Posterior vena cava (tissue), 2 donors: ENCODE measurements around the gene MFSD2A. TPM values are rescaled to one million over a fixed set of nuclear protein-coding genes. Genes with fewer than 3 reads are reported as not detected.
"Not testable (repeated sequence)": the region's sequence is repeated elsewhere in the genome, so short reads cannot be mapped to it uniquely, and the experiment has no call there.

Experiments
- DNase-seq: peaks from one replicate; pipeline ENCODE4 v3.0.0-alpha.2; 2020; ENCODE audit warnings: low spot score
- intact Hi-C, 2 donors: fragments of 100-400 bp; cut with DNase I; formaldehyde crosslinking; loops; one replicate each; pipeline versions ENCODE4 v1.14.1 to v1.14.2; 2022 to 2023
- total RNA-seq, 2 donors: library from RNA; stranded (reverse); fragmentation: NEBNext Ultra II Directional; extraction: Animal tissue kit (Norgen Biotek cat#: 25700); gene quantifications; one replicate each; pipeline ENCODE4 v1.2.1, GENCODE V29; 2021
- donor health status: DM: yes; HTN: yes; CAD: no.
- donor health status: DM: yes; HTN: yes; CAD: no.

Gene MFSD2A
- total RNA-seq, 2 donors from 2014 or later, result 0.69 to 1.4 TPM

DNA sequence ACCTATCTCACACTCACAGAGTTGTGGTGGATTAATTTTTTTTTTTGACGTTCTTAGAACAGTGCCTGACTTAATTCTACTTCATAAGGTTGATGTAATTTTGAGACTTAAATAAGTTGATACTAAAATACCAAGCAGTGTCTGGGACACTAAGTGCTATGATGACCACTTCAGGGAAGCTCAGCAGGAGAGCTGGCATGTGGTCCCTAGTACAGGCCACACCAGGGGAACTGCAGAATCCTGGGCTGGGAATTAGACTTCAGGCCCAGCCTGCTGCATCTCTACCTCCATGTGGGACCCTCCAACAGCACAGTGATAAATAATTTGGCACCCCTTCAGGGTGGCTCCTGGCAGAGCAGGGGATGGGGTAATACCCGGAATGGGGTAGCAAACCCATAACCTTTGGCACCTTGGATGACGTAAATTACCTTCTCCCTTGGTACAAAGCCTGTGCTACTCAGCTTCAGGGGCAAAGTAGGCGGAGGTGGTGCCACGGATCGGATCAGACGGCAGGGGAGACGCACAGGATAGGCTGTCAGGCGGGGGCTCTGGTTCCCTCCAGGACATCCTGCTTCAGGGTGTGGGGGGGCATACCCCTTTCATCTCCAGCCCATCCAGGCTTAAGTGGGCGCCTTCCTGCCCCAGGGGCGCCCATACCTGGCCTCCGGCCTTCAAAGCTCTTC is 4.8 kb downstream of the MFSD2A start:
- intact Hi-C loops, result no loop called here
- DNase-seq, result no peak

GRCh38 chr1:39960431-39960958 is 5.5 kb downstream of the MFSD2A start:
- DNase-seq, result peak; percentile 83
- intact Hi-C loops, result no loop called here

DNA sequence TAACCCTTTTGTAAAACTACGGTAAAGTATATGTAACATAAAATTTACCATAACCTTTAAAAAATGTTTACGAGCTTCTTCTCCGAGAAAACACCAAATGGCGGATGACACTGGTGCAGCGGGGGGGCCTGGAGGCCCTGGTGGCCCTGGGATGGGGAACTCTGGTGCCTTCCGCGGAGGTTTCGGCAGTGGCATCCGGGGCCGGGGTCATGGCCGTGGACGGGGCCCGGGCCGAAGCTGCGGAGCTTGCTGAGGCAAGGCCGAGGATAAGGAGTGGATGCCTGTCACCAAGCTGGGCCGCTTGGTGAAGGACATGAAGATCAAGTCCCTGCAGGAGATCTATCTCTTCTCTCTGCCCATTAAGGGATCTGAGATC is 7.5 kb downstream of the MFSD2A start:
- no peak for DNase-seq
- intact Hi-C loops, result no loop called here

GRCh38 chr1:39962964-39963363 is 8.0 kb downstream of the MFSD2A start:
- DNase-seq, intact Hi-C loops: not testable (repeated sequence)

DNA sequence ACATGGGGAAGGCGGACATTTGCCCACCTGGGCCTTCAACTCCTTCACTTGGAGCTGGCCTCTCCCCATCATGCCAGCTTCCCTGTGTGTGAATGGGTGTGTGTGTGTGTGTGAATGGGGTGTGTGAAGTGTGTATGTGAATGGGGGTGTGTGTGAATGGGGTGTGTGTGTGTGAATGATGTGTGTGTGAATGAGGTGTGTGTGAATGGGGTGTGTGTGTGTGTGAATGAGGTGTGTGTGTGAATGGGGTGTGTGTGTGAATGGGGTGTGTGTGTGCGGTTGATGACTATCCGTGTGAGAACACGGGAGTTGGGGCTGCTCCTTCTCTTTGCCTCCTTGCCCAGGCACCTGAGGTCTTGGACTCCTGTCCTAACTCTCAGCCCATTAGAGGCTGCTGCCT is 9.6 kb downstream of the MFSD2A start:
- intact Hi-C loops, result no loop called here

DNA sequence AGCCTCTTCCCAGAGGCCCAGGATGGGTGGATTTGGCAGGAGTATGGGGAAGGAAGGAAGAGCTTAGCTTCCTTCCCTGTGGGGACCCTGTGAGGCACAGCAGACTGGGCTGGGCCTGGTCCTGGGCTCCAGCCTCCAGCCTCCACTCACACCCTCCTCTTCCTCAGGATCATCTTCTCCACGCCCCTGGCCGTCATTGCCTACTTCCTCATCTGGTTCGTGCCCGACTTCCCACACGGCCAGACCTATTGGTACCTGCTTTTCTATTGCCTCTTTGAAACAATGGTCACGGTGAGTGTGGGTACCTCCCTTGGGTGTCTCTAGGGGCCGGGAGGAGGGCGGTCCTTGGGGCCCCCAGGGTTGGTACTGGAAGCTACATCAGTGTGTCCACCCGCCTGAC is 10.1 kb downstream of the MFSD2A start:
- DNase-seq, result peak; percentile 82
- intact Hi-C loops, result no loop called here

More for the DNA sequence above, 9.6 kb downstream of the MFSD2A start:
- no peak for DNase-seq

- DNase-seq, result no peak
- intact Hi-C loops, result no loop called here
These were observed 14.1 kb downstream of the MFSD2A start for GRCh38 chr1:39969048-39969447.

DNA sequence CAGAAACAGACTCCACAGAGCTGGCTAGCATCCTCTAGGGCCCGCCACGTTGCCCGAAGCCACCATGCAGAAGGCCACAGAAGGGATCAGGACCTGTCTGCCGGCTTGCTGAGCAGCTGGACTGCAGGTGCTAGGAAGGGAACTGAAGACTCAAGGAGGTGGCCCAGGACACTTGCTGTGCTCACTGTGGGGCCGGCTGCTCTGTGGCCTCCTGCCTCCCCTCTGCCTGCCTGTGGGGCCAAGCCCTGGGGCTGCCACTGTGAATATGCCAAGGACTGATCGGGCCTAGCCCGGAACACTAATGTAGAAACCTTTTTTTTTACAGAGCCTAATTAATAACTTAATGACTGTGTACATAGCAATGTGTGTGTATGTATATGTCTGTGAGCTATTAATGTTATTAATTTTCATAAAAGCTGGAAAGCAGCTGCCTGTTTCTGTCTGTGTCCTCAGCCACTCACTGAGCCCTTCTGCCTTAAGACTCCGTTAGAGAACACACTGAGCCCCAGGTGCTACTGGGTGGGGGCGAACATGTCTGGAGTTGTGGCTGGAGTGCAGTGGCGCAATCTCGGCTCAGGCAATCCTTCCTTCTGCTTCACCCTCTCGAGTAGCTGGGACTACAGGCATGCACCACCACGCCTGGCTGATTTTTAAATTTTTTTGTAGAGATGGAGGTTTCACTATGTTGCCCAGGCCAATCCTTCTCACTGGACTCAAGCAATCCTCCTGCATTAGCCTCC is 14.8 kb downstream of the MFSD2A start:
- intact Hi-C loops, result loop anchor here (5.0 kb wide), 1 partner anchor 152 kb away; no protein-coding TSS in a partner anchor
- DNase-seq, result no peak

GRCh38 chr1:39970274-39970673 is 15.3 kb downstream of the MFSD2A start:
- intact Hi-C loops, result loop anchor here (5.0 kb wide), 1 partner anchor 153 kb away; no protein-coding TSS in a partner anchor
- DNase-seq, result no peak

DNA sequence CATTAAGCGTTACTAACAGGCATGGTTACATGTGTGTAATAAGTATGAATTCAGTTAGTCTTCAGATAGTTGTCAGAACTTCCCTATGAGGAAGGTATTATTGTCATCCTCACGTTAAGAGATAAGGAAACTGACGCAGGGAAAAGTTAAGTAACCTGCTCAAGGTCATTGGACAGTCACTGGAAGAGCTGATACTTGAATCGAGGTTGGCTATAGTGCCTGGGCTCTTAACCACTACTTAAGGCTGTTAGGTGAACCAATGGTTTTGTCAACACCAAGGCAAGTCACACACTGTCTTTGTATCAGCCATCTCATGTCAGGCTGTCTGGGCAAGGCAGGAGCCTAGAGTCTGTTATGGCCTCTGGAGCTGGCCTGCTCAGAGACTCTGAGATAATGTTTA is 16.2 kb downstream of the MFSD2A start:
- intact Hi-C loops, result loop anchor here (5.0 kb wide), 1 partner anchor 154 kb away; no protein-coding TSS in a partner anchor
- no peak for DNase-seq

DNA sequence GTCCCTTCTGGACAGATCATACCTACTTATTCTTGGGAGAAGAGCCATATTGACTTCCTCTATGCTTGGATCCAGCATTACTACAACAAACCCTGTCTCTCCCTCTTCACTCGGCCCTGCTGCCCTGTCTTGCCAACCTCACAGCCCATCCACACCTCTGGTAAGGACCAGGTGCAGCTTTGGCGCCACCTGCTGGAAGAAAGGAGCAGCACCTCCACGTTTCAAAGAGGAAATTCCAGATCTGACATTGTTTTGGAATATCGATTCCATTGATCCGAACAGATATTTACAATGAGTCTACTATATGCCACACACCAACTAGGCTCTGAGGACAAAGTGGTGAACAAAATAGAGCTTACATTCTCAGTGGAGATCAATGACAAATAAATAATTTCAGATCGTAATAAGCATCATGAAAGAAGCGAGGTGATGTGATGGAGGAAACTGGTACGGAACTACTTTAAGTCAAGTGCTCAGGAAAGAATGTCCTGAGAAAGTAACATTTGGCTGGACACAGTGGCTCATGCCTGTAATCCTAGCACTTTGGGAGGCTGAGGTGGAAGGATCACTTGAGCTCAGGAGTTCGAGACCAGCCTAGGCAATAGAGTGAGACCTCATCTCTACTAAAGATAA is 18.7 kb downstream of the MFSD2A start:
- intact Hi-C loops, result loop anchor here (5.0 kb wide), 1 partner anchor 156 kb away; no protein-coding TSS in a partner anchor
- peak; percentile 89 for DNase-seq

DNA sequence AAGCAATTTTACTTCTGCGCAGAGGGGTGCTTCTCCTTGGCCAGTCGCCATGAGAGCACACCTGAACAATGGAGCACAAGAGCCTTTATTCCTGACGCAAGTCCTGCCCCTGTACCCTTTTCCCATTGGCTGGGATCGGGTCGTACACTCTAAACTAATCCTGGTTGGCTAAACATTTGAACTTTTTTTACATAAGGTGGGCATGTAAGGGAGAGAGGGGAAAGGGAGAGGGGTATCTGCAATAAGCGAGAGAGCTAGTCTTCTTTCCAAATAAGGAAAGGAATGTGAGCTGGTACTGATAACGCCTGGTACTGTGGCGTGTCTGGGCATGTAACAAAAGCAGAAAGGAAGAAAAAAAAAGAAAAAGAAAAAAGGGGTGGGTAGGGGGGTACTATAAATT is 21.8 kb downstream of the MFSD2A start:
- intact Hi-C loops, result no loop called here

GRCh38 chr1:39977202-39977601 is 22.3 kb downstream of the MFSD2A start:
- intact Hi-C loops, result no loop called here
- no peak for DNase-seq

More for the DNA sequence above, 21.8 kb downstream of the MFSD2A start:
- DNase-seq, result peak; percentile 12

DNA sequence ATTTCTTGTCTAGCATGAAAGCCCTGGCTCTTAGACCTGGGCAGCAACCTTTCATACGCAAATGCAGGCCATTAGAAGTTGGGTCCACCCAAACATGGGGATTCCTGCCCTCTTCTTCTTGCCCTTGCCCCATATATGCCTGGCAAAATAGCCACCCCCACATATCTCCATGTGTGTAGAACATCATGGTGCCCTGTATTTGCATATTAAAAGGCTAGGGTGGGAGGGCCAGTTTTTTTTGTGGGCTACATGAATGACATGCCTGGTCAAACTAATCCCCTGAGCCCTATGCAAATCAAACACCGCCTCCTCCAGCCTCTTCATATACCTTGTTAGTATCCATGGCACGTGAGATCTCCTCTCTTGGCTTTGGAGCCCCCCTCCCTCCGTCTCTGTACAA is 24.7 kb downstream of the MFSD2A start:
- intact Hi-C loops, result no loop called here

GRCh38 chr1:39980555-39981313 is 25.8 kb downstream of the MFSD2A start:
- DNase-seq, result no peak
- intact Hi-C loops, result no loop called here

More for the DNA sequence above, 24.7 kb downstream of the MFSD2A start:
- DNase-seq, result peak; percentile 15

DNA sequence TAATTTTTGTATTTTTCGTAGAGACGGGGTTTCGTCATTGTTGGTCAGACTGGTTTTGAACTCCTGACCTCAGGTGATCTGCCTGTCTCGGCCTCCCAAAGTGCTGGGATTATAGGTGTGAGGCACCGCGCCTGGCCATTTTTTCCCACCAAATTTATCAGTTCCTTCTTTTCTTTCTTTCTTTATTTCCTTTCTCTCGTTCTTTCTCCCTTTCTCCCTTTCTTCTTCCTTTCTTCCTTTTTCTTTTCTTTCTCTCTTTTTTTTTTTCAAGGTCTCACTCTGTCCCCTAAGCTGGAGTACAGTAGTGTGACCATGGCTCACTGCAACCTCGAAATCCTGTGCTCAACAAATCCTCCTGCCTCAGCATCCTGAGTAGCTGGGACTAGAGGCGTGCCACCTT is 26.4 kb downstream of the MFSD2A start:
- intact Hi-C loops, result no loop called here
- no peak for DNase-seq

- intact Hi-C loops, result no loop called here
- DNase-seq, result no peak
These were observed 27.0 kb downstream of the MFSD2A start for GRCh38 chr1:39981945-39982344.

- DNase-seq, intact Hi-C loops: not testable (repeated sequence)
These were observed 29.5 kb downstream of the MFSD2A start for GRCh38 chr1:39984480-39984879.

GRCh38 chr1:39984951-39985350 is 30.0 kb downstream of the MFSD2A start:
- no peak for DNase-seq
- intact Hi-C loops, result no loop called here
